Neural cell (in vitro differentiated cells): ENCODE data around the gene AKAP6. TPM values are rescaled to one million over a fixed set of nuclear protein-coding genes. Genes with fewer than 3 reads are reported as not detected.

Experiments
- H2AFZ ChIP-seq: fragments of 200-600, 300-800 bp; sonication (generic), shearing (Covaris generic); 2 replicates; pipeline ENCODE4 v1.6.0; 2014; ENCODE audit warnings: low read depth, mild to moderate bottlenecking, antibody characterized with exemption, low read length, moderate library complexity
- H3F3A ChIP-seq: fragments of 200-600 bp; shearing (Covaris generic); 2 replicates; pipeline ENCODE4 v1.6.1; 2016; ENCODE audit warnings: mild to moderate bottlenecking, moderate library complexity, mixed read lengths, antibody characterized with exemption, low read length; ENCODE audit not compliant: insufficient read depth, poor library complexity, severe bottlenecking
- H3K27ac ChIP-seq: fragments of 200-600, 300-800 bp; sonication (generic), shearing (Covaris generic); 2 replicates; pipeline ENCODE4 v1.5.1; 2014; ENCODE audit warnings: mild to moderate bottlenecking, low read length, moderate library complexity
- H3K27me3 ChIP-seq: fragments of 300-800, 200-600 bp; sonication (generic), shearing (Covaris generic); 2 replicates; pipeline ENCODE4 v1.6.0; 2014; ENCODE audit warnings: mild to moderate bottlenecking, low read depth, low read length, moderate library complexity; ENCODE audit not compliant: insufficient read depth
- H3K36me3 ChIP-seq: fragments of 300-800, 200-600 bp; sonication (generic), shearing (Covaris generic); 2 replicates; pipeline ENCODE4 v1.5.1; 2014; ENCODE audit warnings: mild to moderate bottlenecking, antibody characterized with exemption, low read length, moderate library complexity; ENCODE audit not compliant: insufficient read depth
- H3K4me2 ChIP-seq: fragments of 300-800, 200-600 bp; sonication (generic), shearing (Covaris generic); 2 replicates; pipeline ENCODE4 v1.6.0; 2014; ENCODE audit warnings: mild to moderate bottlenecking, low read length
- H3K4me3 ChIP-seq: fragments of 300-800, 200-600 bp; sonication (generic), shearing (Covaris generic); 2 replicates; pipeline ENCODE4 v1.5.1; 2014; ENCODE audit warnings: mild to moderate bottlenecking, low read length, moderate library complexity
- H3K79me2 ChIP-seq: fragments of 200-600 bp; shearing (Covaris generic); replicated peaks from 2 replicates; pipeline ENCODE4 v1.6.0; 2014; ENCODE audit warnings: mild to moderate bottlenecking, low read length, moderate library complexity; ENCODE audit not compliant: insufficient read depth
- H3K9ac ChIP-seq: fragments of 300-800, 200-600 bp; sonication (generic), shearing (Covaris generic); 2 replicates; pipeline ENCODE4 v1.6.1; 2016; ENCODE audit warnings: mild to moderate bottlenecking, low read length, mixed read lengths
- H3K9me2 ChIP-seq: fragments of 200-600 bp; shearing (Covaris generic); 2 replicates; pipeline ENCODE4 v1.6.1; 2016; ENCODE audit warnings: mild to moderate bottlenecking, low read length, mixed read lengths; ENCODE audit not compliant: insufficient read depth
- H3K9me3 ChIP-seq: fragments of 200-600, 300-800 bp; sonication (generic), shearing (Covaris generic); 2 replicates; pipeline ENCODE4 v1.6.1; 2016; ENCODE audit warnings: mild to moderate bottlenecking, mixed run types, low read length, moderate library complexity, mixed read lengths
- H4K20me1 ChIP-seq: fragments of 200-600 bp; shearing (Covaris generic); 2 replicates; pipeline ENCODE4 v1.6.1; 2016; ENCODE audit warnings: mild to moderate bottlenecking, mixed run types; ENCODE audit not compliant: insufficient read depth
- CTCF ChIP-seq: fragments of 450-650 bp; IDR thresholded peaks from 2 replicates; pipeline ENCODE4 v1.5.1; 2014; ENCODE audit warnings: antibody characterized with exemption, mild to moderate bottlenecking, moderate library complexity; ENCODE audit not compliant: poor library complexity, severe bottlenecking
- EP300 ChIP-seq: fragments of 450-650 bp; conservative IDR thresholded peaks from 2 replicates; pipeline ENCODE4 v1.6.1; 2014; ENCODE audit warnings: antibody characterized with exemption, mild to moderate bottlenecking, moderate library complexity; ENCODE audit not compliant: poor library complexity, severe bottlenecking
- EZH2 ChIP-seq: fragments of 200-600, 300-800 bp; shearing (Covaris generic), sonication (generic); IDR thresholded peaks from 2 replicates; pipeline ENCODE4 v1.6.1; 2014; ENCODE audit warnings: antibody characterized with exemption, low read length, borderline replicate concordance, mild to moderate bottlenecking; ENCODE audit not compliant: insufficient read depth, poor library complexity, severe bottlenecking
- MXI1 ChIP-seq: fragments of 450-650 bp; conservative IDR thresholded peaks from 2 replicates; pipeline ENCODE4 v1.6.1; 2014; ENCODE audit warnings: antibody characterized with exemption, mild to moderate bottlenecking; ENCODE audit not compliant: poor library complexity, severe bottlenecking
- POLR2AphosphoS5 ChIP-seq: IDR thresholded peaks from 2 replicates; pipeline ENCODE4 v1.6.1; 2012
- RAD21 ChIP-seq: fragments of 450-650 bp; conservative IDR thresholded peaks from 2 replicates; pipeline ENCODE4 v1.6.1; 2014; ENCODE audit warnings: antibody characterized with exemption, mild to moderate bottlenecking, moderate library complexity
- SMC3 ChIP-seq: fragments of 450-650 bp; conservative IDR thresholded peaks from 2 replicates; pipeline ENCODE4 v1.6.1; 2014; ENCODE audit warnings: antibody characterized with exemption, mild to moderate bottlenecking, moderate library complexity; ENCODE audit not compliant: poor library complexity
- TAF1 ChIP-seq: IDR thresholded peaks from 2 replicates; pipeline ENCODE4 v1.6.1; 2012; ENCODE audit warnings: low read depth
- polyA plus RNA-seq: library from polyadenylated mRNA; depleted of rRNA; stranded (reverse); fragments of >200 nt; gene quantifications from 2 replicates; pipeline ENCODE4 v1.2.3, GENCODE V29; 2014
- TF ChIP-seq, protein P1 (sequence below): IDR thresholded peaks from 2 replicates; pipeline ENCODE4 v1.6.1; 2012; ENCODE audit warnings: borderline replicate concordance

Gene AKAP6
- polyA plus RNA-seq, 1 donor from 2014 or later, result 15.8 TPM

GRCh38 chr14:32572867-32573150 is 243.7 kb downstream of the AKAP6 start:
- no peaks in the 10 kb centered on the region for H3K27me3 ChIP-seq
- no peak overlapping the region for H3K9ac ChIP-seq
- no peak overlapping the region for H3K27ac ChIP-seq
- no peak overlapping the region for H3K4me3 ChIP-seq
- no peaks in the 10 kb centered on the region for H3K79me2 ChIP-seq
- no peaks in the 10 kb centered on the region for H4K20me1 ChIP-seq
- no peak for TF ChIP-seq MXI1
- TF ChIP-seq TAF1, result no peak
- no peak for TF ChIP-seq EP300
- no peak for TF ChIP-seq SMC3
- TF ChIP-seq, protein P1, sequence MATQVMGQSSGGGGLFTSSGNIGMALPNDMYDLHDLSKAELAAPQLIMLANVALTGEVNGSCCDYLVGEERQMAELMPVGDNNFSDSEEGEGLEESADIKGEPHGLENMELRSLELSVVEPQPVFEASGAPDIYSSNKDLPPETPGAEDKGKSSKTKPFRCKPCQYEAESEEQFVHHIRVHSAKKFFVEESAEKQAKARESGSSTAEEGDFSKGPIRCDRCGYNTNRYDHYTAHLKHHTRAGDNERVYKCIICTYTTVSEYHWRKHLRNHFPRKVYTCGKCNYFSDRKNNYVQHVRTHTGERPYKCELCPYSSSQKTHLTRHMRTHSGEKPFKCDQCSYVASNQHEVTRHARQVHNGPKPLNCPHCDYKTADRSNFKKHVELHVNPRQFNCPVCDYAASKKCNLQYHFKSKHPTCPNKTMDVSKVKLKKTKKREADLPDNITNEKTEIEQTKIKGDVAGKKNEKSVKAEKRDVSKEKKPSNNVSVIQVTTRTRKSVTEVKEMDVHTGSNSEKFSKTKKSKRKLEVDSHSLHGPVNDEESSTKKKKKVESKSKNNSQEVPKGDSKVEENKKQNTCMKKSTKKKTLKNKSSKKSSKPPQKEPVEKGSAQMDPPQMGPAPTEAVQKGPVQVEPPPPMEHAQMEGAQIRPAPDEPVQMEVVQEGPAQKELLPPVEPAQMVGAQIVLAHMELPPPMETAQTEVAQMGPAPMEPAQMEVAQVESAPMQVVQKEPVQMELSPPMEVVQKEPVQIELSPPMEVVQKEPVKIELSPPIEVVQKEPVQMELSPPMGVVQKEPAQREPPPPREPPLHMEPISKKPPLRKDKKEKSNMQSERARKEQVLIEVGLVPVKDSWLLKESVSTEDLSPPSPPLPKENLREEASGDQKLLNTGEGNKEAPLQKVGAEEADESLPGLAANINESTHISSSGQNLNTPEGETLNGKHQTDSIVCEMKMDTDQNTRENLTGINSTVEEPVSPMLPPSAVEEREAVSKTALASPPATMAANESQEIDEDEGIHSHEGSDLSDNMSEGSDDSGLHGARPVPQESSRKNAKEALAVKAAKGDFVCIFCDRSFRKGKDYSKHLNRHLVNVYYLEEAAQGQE, result no peak
- no peak for TF ChIP-seq RAD21
- no peak for TF ChIP-seq EZH2
- TF ChIP-seq POLR2AphosphoS5, result no peak
- no peak for TF ChIP-seq CTCF
- no peaks in the 10 kb centered on the region for H3K9me2 ChIP-seq
- H2AFZ ChIP-seq, result no peak overlapping the region
- no peaks in the 10 kb centered on the region for H3F3A ChIP-seq
- H3K36me3 ChIP-seq, result no peaks in the 10 kb centered on the region
- H3K9me3 ChIP-seq, result no peaks in the 10 kb centered on the region
- no peak overlapping the region for H3K4me2 ChIP-seq

DNA sequence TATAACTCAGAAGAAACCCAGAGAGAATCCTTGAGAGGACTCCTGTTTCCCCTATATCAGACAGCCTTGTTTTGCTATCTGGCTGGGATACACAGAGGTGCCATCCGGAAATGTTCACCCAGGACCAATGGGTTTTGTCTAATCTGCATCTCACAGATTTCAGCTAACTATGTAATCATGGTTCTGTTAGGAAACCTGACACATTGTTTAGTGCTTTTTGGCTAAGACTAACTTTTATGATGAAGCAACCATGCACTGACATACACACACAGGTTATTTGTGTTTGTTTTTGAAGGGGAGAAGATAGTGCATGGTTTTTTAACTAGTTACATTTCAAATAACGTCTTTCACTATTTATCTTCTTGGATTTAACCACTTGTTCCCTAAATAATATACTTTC is 245.2 kb downstream of the AKAP6 start:
- Histone ChIP-seq H4K20me1 (no peaks in the 10 kb centered on the region), H3K9ac (no peak overlapping the region), H3K4me2 (no peak overlapping the region), H3K36me3 (no peaks in the 10 kb centered on the region), H3K79me2 (no peaks in the 10 kb centered on the region), H3K9me2 (no peaks in the 10 kb centered on the region), H2AFZ (no peak overlapping the region), H3K4me3 (no peak overlapping the region), H3K27ac (no peak overlapping the region), H3K27me3 (no peaks in the 10 kb centered on the region), H3F3A (no peaks in the 10 kb centered on the region), H3K9me3 (no peaks in the 10 kb centered on the region)
- TF ChIP-seq, protein P1, result no peak
- TF ChIP-seq MXI1, result no peak
- no peak for TF ChIP-seq CTCF
- TF ChIP-seq SMC3, result no peak
- TF ChIP-seq POLR2AphosphoS5, result no peak
- no peak for TF ChIP-seq EZH2
